Measurements from ENCODE around the gene ABCA1. TPM values are rescaled to one million over a fixed set of nuclear protein-coding genes. Genes with fewer than 3 reads are reported as not detected.

ABCA1 gene
- total RNA-seq, 3 donors from 2014 or later (not counting 1 experiment from before 2014, with no cell fraction given) = 1.9 to 10.8 (median 4.8) TPM

DNA sequence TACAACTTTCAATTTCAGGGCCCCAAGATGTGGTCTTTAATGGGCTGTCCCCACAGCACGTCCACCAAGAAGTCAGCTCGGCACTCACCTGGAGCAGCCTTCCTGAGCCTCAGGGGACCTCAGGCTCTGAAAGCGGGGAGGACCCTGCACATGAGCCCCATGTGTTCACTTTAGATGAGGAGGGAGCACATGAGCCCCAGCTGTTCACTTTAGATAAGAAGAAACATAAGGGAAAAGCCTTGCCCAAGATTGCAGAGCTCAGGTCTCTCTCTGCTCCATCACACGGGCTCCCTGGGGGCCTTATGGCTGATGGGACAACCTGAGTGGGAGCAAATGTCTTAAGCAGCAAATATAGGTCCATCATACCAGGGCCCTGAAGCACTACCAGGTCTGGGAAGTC lies 107.6 kb downstream of the ABCA1 start:
- Mint-ChIP-seq H3K9me3 (no peaks in the 10 kb centered on the region), H3K4me1 (no peaks in the 10 kb centered on the region), H3K27me3 (ENCODE audit: low read depth in 2 of 2) (peaks cover 0 to 3% of the 10 kb centered on the region in 2 donors), H3K27ac (no peak overlapping the region), H3K4me3 (no peak overlapping the region), H3K36me3 (no peaks in the 10 kb centered on the region)
- intact Hi-C loops (cut with micrococcal nuclease) = no loop called here
- DNase-seq (no peak), ATAC-seq (no peak)
- Histone ChIP-seq H3K36me3 (ENCODE audit: control insufficient read depth, insufficient read depth, low read length) (no peaks in the 10 kb centered on the region), H3K4me3 (ENCODE audit: low read length) (no peak overlapping the region), H3K4me1 (ENCODE audit: control insufficient read depth, insufficient read depth, low read length) (no peaks in the 10 kb centered on the region), H3K9me3 (ENCODE audit: control insufficient read depth, insufficient read depth, low read length) (no peaks in the 10 kb centered on the region), H3K27me3 (ENCODE audit: control insufficient read depth, insufficient read depth, low read length) (no peaks in the 10 kb centered on the region), H3K27ac (ENCODE audit: low read length) (no peak overlapping the region)
- TF ChIP-seq, protein P1, sequence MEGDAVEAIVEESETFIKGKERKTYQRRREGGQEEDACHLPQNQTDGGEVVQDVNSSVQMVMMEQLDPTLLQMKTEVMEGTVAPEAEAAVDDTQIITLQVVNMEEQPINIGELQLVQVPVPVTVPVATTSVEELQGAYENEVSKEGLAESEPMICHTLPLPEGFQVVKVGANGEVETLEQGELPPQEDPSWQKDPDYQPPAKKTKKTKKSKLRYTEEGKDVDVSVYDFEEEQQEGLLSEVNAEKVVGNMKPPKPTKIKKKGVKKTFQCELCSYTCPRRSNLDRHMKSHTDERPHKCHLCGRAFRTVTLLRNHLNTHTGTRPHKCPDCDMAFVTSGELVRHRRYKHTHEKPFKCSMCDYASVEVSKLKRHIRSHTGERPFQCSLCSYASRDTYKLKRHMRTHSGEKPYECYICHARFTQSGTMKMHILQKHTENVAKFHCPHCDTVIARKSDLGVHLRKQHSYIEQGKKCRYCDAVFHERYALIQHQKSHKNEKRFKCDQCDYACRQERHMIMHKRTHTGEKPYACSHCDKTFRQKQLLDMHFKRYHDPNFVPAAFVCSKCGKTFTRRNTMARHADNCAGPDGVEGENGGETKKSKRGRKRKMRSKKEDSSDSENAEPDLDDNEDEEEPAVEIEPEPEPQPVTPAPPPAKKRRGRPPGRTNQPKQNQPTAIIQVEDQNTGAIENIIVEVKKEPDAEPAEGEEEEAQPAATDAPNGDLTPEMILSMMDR (IDR thresholded peaks at IDR 0.05) = no peak
- 88% methylated on average over 4 of the region's 4 CpGs for WGBS (ENCODE audit: insufficient coverage)

DNA sequence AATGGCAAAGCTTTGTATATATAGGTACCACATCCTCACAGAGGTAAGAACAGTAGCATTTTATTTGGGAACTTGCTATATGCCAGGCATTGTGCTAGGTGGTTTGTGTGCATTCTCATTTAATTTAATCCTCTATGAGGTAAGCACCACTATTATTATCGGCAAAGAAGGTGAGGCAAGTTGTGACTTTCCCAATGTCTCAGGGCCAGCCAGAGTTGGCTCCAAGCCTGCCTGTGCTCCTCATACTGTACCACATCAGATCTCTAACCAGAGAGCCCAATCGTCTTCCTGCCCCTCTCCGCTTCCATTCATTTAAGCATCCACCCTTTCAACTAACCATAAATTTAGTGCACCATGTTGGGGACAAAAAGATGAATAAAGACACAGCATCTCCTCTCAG lies 108.9 kb downstream of the ABCA1 start:
- Histone ChIP-seq H3K36me3 (ENCODE audit: control insufficient read depth, insufficient read depth, low read length) (no peaks in the 10 kb centered on the region), H3K4me3 (ENCODE audit: low read length) (no peak overlapping the region), H3K27ac (ENCODE audit: low read length) (no peak overlapping the region), H3K27me3 (ENCODE audit: control insufficient read depth, insufficient read depth, low read length) (no peaks in the 10 kb centered on the region), H3K4me1 (ENCODE audit: control insufficient read depth, insufficient read depth, low read length) (no peaks in the 10 kb centered on the region), H3K9me3 (ENCODE audit: control insufficient read depth, insufficient read depth, low read length) (no peaks in the 10 kb centered on the region)
- H3K4me3 Mint-ChIP-seq = no peak overlapping the region
- WGBS (ENCODE audit: insufficient coverage) = 95% methylated on average over 3 of the region's 3 CpGs
- intact Hi-C loops (cut with micrococcal nuclease) = no loop called here
- H3K9me3 Mint-ChIP-seq = no peaks in the 10 kb centered on the region
- no peak overlapping the region for H3K27ac Mint-ChIP-seq
- peaks cover 0 to 3% of the 10 kb centered on the region in 2 donors for H3K27me3 Mint-ChIP-seq (ENCODE audit: low read depth in 2 of 2)
- H3K4me1 Mint-ChIP-seq = no peaks in the 10 kb centered on the region
- no peaks in the 10 kb centered on the region for H3K36me3 Mint-ChIP-seq
- TF ChIP-seq, protein P1 (IDR thresholded peaks at IDR 0.05) = no peak
- DNase-seq = no peak
- no peak for ATAC-seq

DNA sequence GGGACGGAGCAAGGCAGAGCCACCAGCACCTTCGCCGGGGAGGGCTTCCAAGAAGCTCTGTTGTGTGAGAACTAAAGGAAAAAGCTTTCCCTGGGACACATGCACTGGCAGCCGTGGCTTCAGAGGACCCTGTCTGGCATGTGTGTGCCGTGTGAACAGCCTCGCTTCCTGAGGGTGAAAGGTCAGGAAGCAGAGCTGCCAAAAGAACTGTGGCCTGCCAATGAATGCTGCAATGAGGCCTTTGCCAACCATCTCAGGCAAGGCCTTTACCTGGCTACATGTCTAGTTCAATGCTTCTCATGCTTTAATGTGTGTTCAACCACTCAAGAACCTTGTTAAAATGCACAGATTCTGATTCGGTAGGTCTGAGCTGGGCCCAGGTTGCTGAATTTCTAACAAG lies 110.5 kb downstream of the ABCA1 start:
- Histone ChIP-seq H3K4me1 (ENCODE audit: control insufficient read depth, insufficient read depth, low read length) (no peaks in the 10 kb centered on the region), H3K27ac (ENCODE audit: low read length) (no peak overlapping the region), H3K4me3 (ENCODE audit: low read length) (no peak overlapping the region), H3K9me3 (ENCODE audit: control insufficient read depth, insufficient read depth, low read length) (no peaks in the 10 kb centered on the region), H3K27me3 (ENCODE audit: control insufficient read depth, insufficient read depth, low read length) (no peaks in the 10 kb centered on the region), H3K36me3 (ENCODE audit: control insufficient read depth, insufficient read depth, low read length) (no peaks in the 10 kb centered on the region)
- Mint-ChIP-seq H3K4me1 (no peaks in the 10 kb centered on the region), H3K27me3 (ENCODE audit: low read depth in 2 of 2) (no peaks in the 10 kb centered on the region), H3K27ac (no peak overlapping the region), H3K4me3 (no peak overlapping the region), H3K36me3 (no peaks in the 10 kb centered on the region), H3K9me3 (no peaks in the 10 kb centered on the region)
- DNase-seq = no peak
- intact Hi-C loops (cut with micrococcal nuclease) = no loop called here
- WGBS (ENCODE audit: insufficient coverage) = 95% methylated on average over 7 of the region's 7 CpGs
- TF ChIP-seq, protein P1 (IDR thresholded peaks at IDR 0.05) = no peak
- no peak for ATAC-seq

DNA sequence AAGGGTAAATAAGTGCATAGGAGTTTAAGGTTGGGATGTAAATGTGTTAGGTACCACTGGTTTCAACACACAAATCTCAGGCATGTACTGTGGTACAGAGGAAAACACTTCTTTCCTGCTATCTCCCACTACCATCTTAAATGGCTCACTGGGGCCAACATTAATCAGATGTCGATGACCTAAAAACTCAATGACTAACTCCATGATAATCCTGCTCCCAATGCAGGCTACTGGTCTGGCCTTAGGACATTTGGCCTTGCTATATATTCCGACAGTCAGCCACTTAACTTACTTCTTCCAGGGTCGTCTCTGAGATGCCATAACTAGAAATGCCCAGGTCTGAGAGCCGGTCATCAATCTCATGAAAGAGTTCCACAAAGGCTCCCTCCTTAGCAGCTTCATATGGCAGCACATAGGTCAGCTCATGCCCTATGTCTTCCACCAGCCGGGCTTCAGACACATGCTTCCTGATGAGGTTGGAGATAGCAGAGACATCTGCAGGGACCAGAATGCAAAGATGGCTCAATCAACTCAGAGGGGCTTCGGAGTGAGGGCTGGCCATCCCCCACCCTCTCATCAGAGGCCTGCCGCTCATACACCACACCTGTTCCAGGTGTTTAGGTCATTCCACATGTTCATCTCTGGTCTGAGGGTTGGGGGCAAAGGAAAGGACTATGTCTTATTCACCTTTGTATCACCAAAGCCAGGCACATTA lies 111.9 kb downstream of the ABCA1 start:
- no peaks in the 10 kb centered on the region for H3K9me3 ChIP-seq (ENCODE audit: control insufficient read depth, insufficient read depth, low read length)
- no peak overlapping the region for H3K27ac ChIP-seq (ENCODE audit: low read length)
- WGBS (ENCODE audit: insufficient coverage) = 92% methylated on average over 7 of the region's 7 CpGs
- intact Hi-C loops (cut with micrococcal nuclease) = no loop called here
- Mint-ChIP-seq H3K36me3 (no peaks in the 10 kb centered on the region), H3K27ac (no peak overlapping the region), H3K27me3 (ENCODE audit: low read depth in 2 of 2) (no peaks in the 10 kb centered on the region), H3K4me3 (no peak overlapping the region), H3K9me3 (no peaks in the 10 kb centered on the region), H3K4me1 (no peaks in the 10 kb centered on the region)
- no peaks in the 10 kb centered on the region for H3K27me3 ChIP-seq (ENCODE audit: control insufficient read depth, insufficient read depth, low read length)
- DNase-seq (no peak), ATAC-seq (no peak)
- no peaks in the 10 kb centered on the region for H3K4me1 ChIP-seq (ENCODE audit: control insufficient read depth, insufficient read depth, low read length)
- H3K4me3 ChIP-seq (ENCODE audit: low read length) = no peak overlapping the region
- TF ChIP-seq, protein P1 (IDR thresholded peaks at IDR 0.05) = no peak
- H3K36me3 ChIP-seq (ENCODE audit: control insufficient read depth, insufficient read depth, low read length) = no peaks in the 10 kb centered on the region

Data from natural killer cell (primary cell).